Measurements from ENCODE around the gene ZKSCAN2.

Gene ZKSCAN2

GRCh38 chr16:25222959-25223358 lies 34.7 kb downstream of the ZKSCAN2 start (continued):
- TF ChIP-seq HIC1 (tag by site-specific recombination; IDR thresholded peaks at IDR 0.05) = no peak
- TF ChIP-seq FEZF1 (tag by site-specific recombination; IDR thresholded peaks at IDR 0.05) = no peak
- no peak for TF ChIP-seq ZBTB48 (tag by site-specific recombination; IDR thresholded peaks at IDR 0.05)
- TF ChIP-seq KLF9 (tag by site-specific recombination; IDR thresholded peaks at IDR 0.05; ENCODE audit: low read depth) = no peak
- no peak for TF ChIP-seq ZNF580 (tag by site-specific recombination; IDR thresholded peaks at IDR 0.05)
- TF ChIP-seq ZNF274 (IDR thresholded peaks at IDR 0.05; ENCODE audit: low read length) = no peak
- no peak for TF ChIP-seq ZNF274 (tag by site-specific recombination; IDR thresholded peaks at IDR 0.05; ENCODE audit: borderline replicate concordance)
- no peak for TF ChIP-seq ZNF639 (tag by site-specific recombination; IDR thresholded peaks at IDR 0.05)

GRCh38 chr16:25219070-25219737 lies 38.4 kb downstream of the ZKSCAN2 start:
- ChIA-PET POLR2A (no interaction called here), CTCF (interaction anchor here (1.1 kb wide), 1 partner anchor 14 kb away, joined by 4 read pairs; no protein-coding TSS in a partner anchor)
- no peak overlapping the region for H3K4me3 ChIP-seq (ENCODE audit: low read depth, low read length)
- no peaks in the 10 kb centered on the region for H3K9me3 ChIP-seq (ENCODE audit: control insufficient read depth, insufficient read depth, low read depth, low read length)
- no peaks in the 10 kb centered on the region for H3K36me3 ChIP-seq (ENCODE audit: control insufficient read depth in 2 of 2, insufficient read depth in 1 of 2, low read length in 2 of 2)
- no peaks in the 10 kb centered on the region for H3K4me1 ChIP-seq (ENCODE audit: control insufficient read depth, insufficient read depth, low read length)
- H3K27ac ChIP-seq (ENCODE audit: extremely low read depth, low read depth, low read length) = no peak overlapping the region
- TF ChIP-seq ZNF292 (tag by site-specific recombination; IDR thresholded peaks at IDR 0.05; ENCODE audit: borderline replicate concordance, low read depth) (no peak), HIC1 (tag by site-specific recombination; IDR thresholded peaks at IDR 0.05) (no peak), YY1 (tag by site-specific recombination; IDR thresholded peaks at IDR 0.05) (no peak), ZNF585B (tag by site-specific recombination; IDR thresholded peaks at IDR 0.05) (no peak), ZNF768 (tag by site-specific recombination; IDR thresholded peaks at IDR 0.05) (peak; percentile 65; the same call in 1 of the 2 replicates), KLF10 (tag by site-specific recombination; IDR thresholded peaks at IDR 0.05) (no peak)

- Histone ChIP-seq H3K9me3 (ENCODE audit: control insufficient read depth, insufficient read depth, low read depth, low read length) (no peaks in the 10 kb centered on the region), H3K4me3 (ENCODE audit: low read depth, low read length) (no peak overlapping the region), H3K36me3 (ENCODE audit: control insufficient read depth in 2 of 2, insufficient read depth in 1 of 2, low read length in 2 of 2) (no peaks in the 10 kb centered on the region), H3K4me1 (ENCODE audit: control insufficient read depth, insufficient read depth, low read length) (no peaks in the 10 kb centered on the region), H3K27ac (ENCODE audit: extremely low read depth, low read depth, low read length) (no peak overlapping the region)
- TF ChIP-seq PRDM1 (tag by site-specific recombination; IDR thresholded peaks at IDR 0.05) (no peak), TRIM28 (IDR thresholded peaks at IDR 0.05; ENCODE audit: borderline replicate concordance, low read length) (no peak), ZSCAN4 (tag by site-specific recombination; IDR thresholded peaks at IDR 0.05) (no peak), ZNF791 (tag by site-specific recombination; IDR thresholded peaks at IDR 0.05) (no peak), ZBTB1 (tag by site-specific recombination; IDR thresholded peaks at IDR 0.05) (no peak), ZFHX2 (tag by site-specific recombination; conservative IDR thresholded peaks at IDR 0.05) (no peak), ZNF514 (tag by site-specific recombination; IDR thresholded peaks at IDR 0.05) (no peak), ZBTB44 (tag by site-specific recombination; IDR thresholded peaks at IDR 0.05) (no peak), ZNF26 (tag by site-specific recombination; IDR thresholded peaks at IDR 0.05) (no peak), ZNF626 (tag by site-specific recombination; IDR thresholded peaks at IDR 0.05) (no peak)
- ChIA-PET POLR2A (interaction anchor here (0.5 kb wide), 2 partner anchors 118 to 152 kb away, joined by 3 to 8 read pairs; no protein-coding TSS in a partner anchor), CTCF (interaction anchor here (1.2 to 1.4 kb wide), 2 partner anchors 9 to 27 kb away, joined by 4 to 7 read pairs; no protein-coding TSS in a partner anchor)
Observed at GRCh38 chr16:25217921-25218320, 39.7 kb downstream of the ZKSCAN2 start.

Data from HEK293 (cell line).